Pons (tissue), 1 donor: ENCODE data around the gene KLC4.
"Not testable (repeated sequence)": the region's sequence is repeated elsewhere in the genome, so short reads cannot be mapped to it uniquely, and the experiment has no call there.

Source experiments
- DNase-seq: peaks from one replicate; pipeline ENCODE4 v3.0.0-alpha.2; 2016; ENCODE audit warnings: low spot score

KLC4 gene

DNA sequence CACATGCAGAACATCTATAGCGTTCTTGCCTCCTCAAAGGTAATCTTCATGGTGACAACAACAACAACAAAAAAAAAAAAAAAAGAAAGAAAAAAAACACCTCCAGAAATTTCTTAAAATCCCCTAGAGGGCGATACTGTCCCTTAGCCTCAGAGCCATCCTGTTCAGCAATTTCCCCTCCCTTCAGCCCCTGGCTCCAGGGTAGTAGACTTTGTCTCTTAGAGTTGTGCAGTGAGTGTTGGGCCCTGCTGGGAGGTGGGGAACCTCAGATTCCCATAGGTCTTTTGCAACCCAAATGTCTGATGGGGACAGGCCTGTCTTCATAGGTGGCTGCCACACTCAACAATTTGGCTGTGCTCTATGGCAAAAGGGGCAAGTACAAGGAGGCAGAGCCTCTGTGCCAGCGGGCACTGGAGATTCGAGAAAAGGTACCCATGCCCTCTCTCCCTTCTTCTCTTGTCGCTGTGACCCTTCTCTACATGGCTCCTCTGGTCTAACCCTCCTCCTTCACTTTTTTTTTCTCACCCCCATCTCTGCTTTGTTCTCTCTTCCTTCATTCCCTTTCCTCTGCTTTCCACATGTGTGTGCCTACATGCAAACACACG lies 10.7 kb downstream of the KLC4 start:
- DNase-seq: no peak

DNA sequence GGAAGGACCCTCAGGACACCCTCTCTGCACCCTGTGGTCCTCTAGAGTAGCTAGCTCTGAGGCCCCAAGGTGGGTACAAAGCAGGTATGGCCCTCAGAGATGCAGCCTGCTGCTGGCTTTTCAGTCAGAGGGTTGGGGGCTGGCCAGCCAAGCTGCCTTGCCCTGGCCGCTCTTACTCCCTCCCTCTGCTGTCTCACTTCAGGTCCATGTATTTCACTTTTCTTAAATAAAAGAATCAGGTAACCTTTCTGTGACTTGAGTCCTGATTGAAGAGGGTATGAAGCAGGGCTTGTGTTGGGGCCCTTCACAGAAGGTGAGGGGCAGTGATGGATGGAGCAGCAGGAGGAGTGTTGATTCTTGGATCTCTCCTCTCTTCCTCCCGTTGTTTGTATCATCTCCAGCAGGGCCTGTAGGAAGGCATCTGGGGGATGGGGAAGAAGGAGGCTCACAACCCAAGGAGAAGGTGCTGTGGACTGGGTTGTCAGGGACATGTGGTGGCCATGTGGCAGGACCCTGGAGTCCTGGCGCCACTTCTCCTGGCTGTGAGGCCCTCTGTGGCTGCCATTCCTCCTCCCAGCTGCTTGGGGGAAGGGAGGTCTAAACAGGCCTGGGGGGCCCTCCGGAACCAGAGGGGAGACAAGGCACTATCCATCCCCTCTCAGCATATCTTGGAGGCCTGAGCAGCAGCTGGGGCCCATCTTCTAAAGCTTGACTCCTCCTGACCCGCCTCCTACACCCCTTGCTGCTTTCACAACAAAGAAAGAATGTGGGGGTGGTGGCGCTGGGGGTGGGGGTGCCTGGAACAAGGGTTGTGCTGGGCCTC lies 15.6 kb downstream of the KLC4 start:
- DNase-seq: no peak

DNA sequence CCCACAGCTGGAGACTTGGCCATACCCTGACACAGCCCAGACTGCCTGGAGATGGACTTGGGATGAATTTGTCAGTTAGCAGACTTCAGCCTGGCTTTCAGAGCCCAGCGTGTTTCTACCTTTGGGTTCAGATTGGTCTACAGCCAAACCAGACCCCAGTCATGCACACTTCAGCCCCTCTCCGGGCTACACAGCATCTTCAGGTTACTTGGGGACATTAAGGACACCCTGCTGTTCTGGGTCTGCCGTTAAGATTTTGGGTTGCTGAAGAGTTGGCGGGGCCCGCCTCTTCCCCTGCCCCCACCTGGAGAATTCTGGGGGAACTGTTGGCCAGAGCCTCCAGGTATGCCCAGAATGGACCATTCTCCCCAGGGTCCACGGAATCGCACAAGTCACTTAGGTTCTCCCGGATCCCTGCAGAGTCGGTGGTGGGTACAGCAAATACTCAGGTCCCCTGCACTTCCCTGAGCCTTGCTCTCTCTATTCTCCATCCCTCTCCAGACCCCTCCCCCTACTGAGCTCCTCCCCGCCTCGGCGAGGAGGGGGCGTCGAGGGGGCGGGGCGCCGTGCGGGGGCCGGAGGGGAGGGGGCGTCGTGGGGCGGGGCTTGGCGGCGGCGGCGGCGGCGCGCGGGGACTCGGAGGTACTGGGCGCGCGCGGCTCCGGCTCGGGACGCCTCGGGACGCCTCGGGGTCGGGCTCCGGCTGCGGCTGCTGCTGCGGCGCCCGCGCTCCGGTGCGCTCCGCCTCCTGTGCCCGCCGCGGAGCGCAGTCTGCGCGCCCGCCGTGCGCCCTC lies 16.4 kb downstream of the KLC4 start, which contains the start of gene PTK7:
TSS of gene PTK7 (plus strand) at position 645 of the 794 bp plus-strand sequence. CDS start 175 bp downstream, outside the sequence.
- DNase-seq: no peak

- DNase-seq: no peak
Measured at GRCh38 chr6:43076464-43077332, 17.3 kb downstream of the KLC4 start.

- DNase-seq: no peak
Measured at GRCh38 chr6:43077333-43077809, 17.9 kb downstream of the KLC4 start.

DNA sequence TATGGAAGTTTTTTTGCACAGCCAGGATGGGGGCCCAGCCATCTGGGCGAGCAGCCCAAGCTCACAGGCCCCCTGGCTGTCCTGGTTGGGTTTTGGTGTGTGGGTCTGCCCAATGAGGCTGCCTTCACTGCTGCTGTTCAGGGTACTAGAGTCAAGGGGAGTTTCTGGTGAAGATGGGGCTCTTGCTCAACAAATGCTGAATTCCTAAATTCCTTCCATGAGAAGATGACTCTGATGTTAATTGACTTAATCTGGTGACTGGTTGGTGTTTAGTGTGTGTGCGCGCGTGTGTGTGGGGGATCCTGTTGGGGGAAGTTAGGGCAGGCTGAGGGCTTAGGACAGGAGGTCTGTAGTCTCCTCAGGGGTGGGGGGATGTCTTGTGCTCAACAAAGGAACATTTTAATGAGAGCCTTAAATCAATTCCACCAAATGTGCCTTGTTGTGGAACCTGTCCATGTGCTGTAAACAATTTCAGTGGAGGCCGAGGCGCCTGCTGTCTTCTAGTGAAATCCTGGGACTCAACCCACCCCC lies 18.6 kb downstream of the KLC4 start:
- no peak for DNase-seq

DNA sequence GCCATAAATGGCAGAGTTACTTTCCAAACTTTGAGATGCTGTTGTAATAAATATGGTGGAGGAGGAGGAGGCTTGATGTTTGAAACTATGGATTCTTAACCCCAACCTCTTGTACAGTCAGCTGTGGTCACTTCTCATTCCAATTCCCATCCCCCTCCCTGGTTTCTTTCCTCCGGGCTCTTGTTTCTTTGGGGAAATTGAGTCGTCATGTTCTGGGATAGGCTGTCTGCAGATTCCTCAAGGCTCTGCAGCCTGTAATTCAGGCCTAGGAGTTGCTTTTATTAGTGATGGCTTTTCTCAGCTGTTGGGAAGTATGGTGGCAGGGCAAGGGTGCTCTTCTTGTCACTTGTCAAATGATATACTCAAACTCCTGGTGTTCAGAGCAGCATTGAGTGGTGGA lies 19.3 kb downstream of the KLC4 start:
- no peak for DNase-seq

GRCh38 chr6:43081043-43081442 lies 21.6 kb downstream of the KLC4 start:
- DNase-seq: no peak

DNA sequence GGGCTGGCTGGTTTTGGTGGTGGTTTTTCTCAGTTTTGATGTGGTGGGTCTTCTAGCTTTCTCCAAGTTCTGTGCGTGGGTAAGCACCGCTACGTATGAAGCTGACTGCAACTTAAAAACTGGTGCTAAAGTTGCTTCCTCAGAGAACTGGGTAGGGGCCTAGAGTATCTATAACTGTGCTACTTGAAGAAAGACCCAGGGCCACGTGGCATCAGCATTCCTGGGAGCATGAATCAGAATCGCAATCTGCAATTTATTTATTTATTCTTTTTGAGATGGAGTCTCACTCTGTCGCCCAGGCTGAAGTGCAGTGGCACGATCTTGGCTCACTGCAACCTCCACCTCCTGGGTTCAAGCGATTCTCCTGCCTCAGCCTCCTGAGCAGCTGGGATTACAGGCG lies 22.5 kb downstream of the KLC4 start:
- DNase-seq: not testable (repeated sequence)

DNA sequence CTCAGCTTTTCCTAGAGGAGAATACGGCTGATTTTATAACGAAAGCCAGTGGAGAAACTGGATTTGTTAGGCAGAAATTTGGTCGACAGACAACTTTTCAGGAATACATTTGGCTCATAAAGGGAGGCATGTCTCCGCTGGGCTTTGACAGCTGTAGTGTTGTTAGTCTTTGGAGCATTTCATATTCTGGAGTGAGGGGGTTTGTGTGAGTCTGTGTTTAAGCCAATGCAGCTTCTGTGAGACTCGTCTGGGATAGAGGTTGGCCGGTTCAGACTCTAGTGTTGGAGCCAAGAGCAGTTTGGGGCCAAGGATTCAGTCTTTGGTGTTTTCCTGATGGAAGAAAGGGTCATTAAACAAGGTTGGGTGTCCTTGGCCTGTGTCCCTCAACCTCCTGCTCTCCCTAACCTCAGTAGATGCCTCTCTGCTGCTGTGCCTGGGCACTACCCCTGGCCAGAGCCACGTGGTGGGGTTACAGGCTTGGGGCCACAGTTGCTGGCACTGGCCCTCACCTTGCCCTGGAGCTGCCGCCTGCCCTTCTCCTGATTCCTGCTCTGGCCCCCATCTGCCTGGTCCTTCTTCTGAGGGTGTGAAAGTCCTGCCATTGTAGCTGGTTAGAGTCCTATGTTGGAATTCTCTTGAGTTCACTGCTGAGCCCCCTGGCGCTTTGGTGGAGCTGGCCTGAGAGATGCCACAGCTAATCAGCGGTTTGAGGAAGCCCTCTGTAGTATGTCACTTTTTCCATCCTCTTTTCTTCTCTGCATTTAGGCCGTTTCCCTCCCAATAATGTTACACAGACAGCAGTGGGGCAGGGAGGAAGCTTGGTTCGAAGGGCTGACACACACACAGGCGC lies 23.6 kb downstream of the KLC4 start:
- DNase-seq: peak; percentile 29

DNA sequence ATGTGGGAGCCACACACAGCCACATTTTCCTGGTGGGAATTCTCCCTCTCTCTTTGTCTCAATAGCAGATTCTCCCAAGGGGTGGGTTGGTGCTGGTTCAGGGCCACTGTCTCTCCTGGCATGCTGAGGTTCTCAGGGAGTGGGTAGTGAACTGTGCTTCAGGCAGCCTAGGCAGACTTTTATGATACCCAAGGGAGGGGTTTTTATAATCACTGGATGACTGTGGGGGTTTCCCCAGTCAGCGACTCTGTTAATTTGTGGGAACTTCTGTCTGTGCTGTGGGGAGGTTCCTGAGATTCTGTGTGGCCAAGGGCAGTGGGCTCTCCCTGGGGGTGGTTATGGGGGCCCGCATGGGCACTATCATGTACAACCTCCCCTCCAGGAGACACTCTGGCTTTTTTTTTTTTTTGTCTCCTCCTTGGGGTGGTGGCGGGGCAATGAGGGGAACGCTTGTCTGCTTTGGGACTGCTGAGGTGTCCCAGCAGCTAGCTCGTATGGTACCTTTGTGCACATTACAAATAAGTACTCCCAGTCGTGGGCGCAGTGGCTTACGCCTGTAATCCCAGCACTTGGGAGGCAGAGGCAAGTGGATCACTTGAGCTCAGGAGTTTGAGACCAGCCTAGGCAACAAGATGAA lies 26.7 kb downstream of the KLC4 start:
- no peak for DNase-seq

DNA sequence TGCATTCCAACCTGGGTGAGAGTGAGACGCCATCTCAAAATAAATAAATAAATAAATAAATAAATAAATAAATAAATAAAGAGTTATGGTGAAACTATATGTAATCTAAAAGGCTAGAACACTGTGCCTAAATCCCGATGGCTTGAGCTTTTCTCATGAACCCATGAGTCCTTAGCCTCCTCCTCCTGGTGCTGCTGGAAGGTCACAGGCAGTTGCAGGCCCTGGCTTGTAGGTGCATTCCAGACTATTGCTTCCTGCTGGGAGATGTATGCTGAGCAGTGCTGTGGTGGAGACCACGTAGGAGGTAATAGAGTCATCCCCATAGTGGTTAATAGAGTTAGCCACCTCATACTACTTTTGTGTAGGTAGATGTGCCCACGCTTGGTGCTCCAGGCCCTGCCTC lies 29.2 kb downstream of the KLC4 start:
- DNase-seq: no peak

- DNase-seq: no peak
Measured at GRCh38 chr6:43089467-43089866, 30.0 kb downstream of the KLC4 start.

DNA sequence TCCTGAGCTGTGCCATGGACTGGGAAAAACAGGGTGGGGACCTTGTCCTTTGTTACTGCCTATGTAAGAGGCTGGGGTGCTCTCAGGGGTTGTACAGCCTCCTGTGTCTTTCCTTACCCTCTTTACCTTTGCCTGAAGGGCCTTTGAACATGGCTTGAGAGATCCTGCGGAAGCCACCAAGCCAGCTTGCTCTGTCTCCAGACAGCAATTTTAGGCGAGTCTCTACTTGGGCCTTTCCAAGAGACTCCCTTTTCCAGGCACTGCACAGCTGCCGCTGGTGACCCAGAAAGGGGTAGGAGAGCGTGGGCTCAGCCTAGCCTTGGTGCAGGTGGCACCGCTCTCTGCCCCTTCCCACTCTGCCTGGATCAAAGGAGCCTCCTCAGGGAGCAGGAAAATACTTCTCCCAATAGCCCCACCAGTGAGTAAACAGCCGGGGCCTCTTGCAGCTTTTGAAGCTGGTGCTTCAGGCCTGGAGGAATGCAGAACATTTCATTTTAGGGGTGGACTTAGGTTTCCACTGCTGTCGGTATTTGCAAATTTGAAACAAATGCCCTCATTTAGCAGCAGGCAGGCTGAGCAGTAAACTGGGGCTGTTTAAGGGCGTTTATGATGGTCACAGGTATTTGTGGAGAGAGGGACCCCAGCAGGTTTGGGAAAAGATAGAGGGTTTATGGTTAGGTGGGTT lies 30.6 kb downstream of the KLC4 start:
- DNase-seq: no peak

GRCh38 chr6:43090559-43090956 lies 31.1 kb downstream of the KLC4 start:
- DNase-seq: no peak

DNA sequence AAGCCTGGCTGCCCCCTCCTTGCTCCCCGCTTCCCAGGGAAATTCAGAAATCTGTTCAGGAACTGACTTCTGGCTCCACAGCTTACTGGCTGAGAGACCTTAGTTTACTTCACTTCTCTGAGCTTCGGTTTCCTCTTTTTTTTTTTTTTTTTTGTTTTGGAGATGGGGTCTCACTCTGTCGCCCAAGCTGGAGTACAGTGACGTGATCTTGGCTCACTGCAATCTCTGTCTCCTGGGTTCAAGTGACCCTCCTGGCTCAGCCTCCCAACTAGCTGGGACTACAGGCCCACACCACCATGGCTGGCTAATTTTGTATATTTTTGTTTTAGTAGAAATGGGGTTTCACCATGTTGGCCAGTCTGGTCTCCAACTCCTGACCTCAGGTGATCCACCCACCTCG lies 31.6 kb downstream of the KLC4 start:
- DNase-seq: no peak

- no peak for DNase-seq
Measured at GRCh38 chr6:43091436-43091991, 32.1 kb downstream of the KLC4 start.

DNA sequence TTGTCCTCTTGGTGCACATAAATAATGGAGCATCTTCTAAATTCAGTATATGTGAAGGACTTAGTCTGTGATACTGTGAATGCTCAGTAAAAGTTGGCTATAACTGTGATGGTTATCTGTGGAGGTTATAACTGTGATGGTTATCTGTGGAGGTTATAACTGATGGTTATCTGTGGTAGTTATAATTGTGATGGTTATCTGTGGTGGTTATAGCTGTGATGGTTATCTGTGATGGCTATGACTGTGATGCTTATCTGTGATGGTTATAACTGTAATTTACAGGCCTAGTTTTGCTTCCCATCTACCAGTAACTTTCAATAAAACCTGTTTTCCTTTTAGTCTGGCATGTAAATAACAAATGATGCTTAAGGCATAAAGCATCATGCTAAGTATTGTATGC lies 33.2 kb downstream of the KLC4 start:
- DNase-seq: no peak
